HepG2 (cell line): ENCODE data around the gene TTC31. TPM values are rescaled to one million over a fixed set of nuclear protein-coding genes. Genes with fewer than 3 reads are reported as not detected.

Experiments
- AGO1 ChIP-seq: fragments of 200-400 bp; formaldehyde crosslinking; IDR thresholded peaks from 2 replicates; pipeline ENCODE4 v1.6.1; 2017; ENCODE audit warnings: mild to moderate bottlenecking, low read depth, low read length, moderate library complexity; ENCODE audit not compliant: poor library complexity, severe bottlenecking
- DRAP1 ChIP-seq: IDR thresholded peaks from 2 replicates; pipeline ENCODE4 v1.6.1; 2016; ENCODE audit warnings: missing genetic modification reagents, missing compliant biosample characterization
- FOXA1 ChIP-seq, 2 experiments: fragments of 450-650 bp in 1 of 2; sonication (generic) in 1 of 2; formaldehyde crosslinking in 1 of 2; IDR thresholded peaks; 2 replicates each; pipeline versions ENCODE4 v1.4.0 to v1.6.1; 2016 to 2020; ENCODE audit warnings: missing genetic modification reagents in 1 of 2
- HNRNPLL ChIP-seq: fragments of 200-400 bp; formaldehyde crosslinking; IDR thresholded peaks from 2 replicates; pipeline ENCODE4 v1.6.1; 2017; ENCODE audit warnings: mild to moderate bottlenecking, low read depth, low read length; ENCODE audit not compliant: poor library complexity, severe bottlenecking
- MLXIP ChIP-seq: sonication (generic); formaldehyde crosslinking; IDR thresholded peaks from 2 replicates; pipeline ENCODE4 v1.9.0; 2021; ENCODE audit warnings: missing genetic modification reagents, borderline replicate concordance
- PLRG1 ChIP-seq: fragments of 450-650 bp; conservative IDR thresholded peaks from 2 replicates; pipeline ENCODE4 v1.6.1; 2016
- PLSCR1 ChIP-seq: sonication (generic); formaldehyde crosslinking; IDR thresholded peaks from 2 replicates; pipeline ENCODE4 v1.5.0; 2020; ENCODE audit warnings: missing genetic modification reagents, mild to moderate bottlenecking, borderline replicate concordance
- POLR2G ChIP-seq: fragments of 200-400 bp; formaldehyde crosslinking; IDR thresholded peaks from 2 replicates; pipeline ENCODE4 v1.6.1; 2018; ENCODE audit warnings: mild to moderate bottlenecking, low read depth, low read length, moderate library complexity
- RFXANK ChIP-seq: IDR thresholded peaks from 2 replicates; pipeline ENCODE4 v1.6.1; 2016
- SALL1 ChIP-seq: sonication (generic); formaldehyde crosslinking; IDR thresholded peaks from 2 replicates; pipeline ENCODE4 v1.8.0; 2022; ENCODE audit warnings: mild to moderate bottlenecking, missing genetic modification reagents
- SRSF9 ChIP-seq: fragments of 200-400 bp; formaldehyde crosslinking; IDR thresholded peaks from 2 replicates; pipeline ENCODE4 v1.6.1; 2018; ENCODE audit warnings: borderline replicate concordance, mild to moderate bottlenecking, low read depth, low read length; ENCODE audit not compliant: insufficient read depth, poor library complexity, severe bottlenecking
- ZFY ChIP-seq: sonication (generic); formaldehyde crosslinking; IDR thresholded peaks from 2 replicates; pipeline ENCODE4 v1.4.0; 2020; ENCODE audit warnings: missing genetic modification reagents
- ZNF235 ChIP-seq: sonication (generic); formaldehyde crosslinking; IDR thresholded peaks from 2 replicates; pipeline ENCODE4 v1.8.1; 2023; ENCODE audit warnings: mild to moderate bottlenecking, missing genetic modification reagents, borderline replicate concordance
- ZNF44 ChIP-seq: sonication (generic); formaldehyde crosslinking; IDR thresholded peaks from 2 replicates; pipeline ENCODE4 v1.5.1; 2020; ENCODE audit warnings: mild to moderate bottlenecking, missing genetic modification reagents
- ZNF574 ChIP-seq: sonication (generic); formaldehyde crosslinking; IDR thresholded peaks from 2 replicates; pipeline ENCODE4 v1.4.0; 2020; ENCODE audit warnings: missing genetic modification reagents
- ZNF672 ChIP-seq: sonication (generic); formaldehyde crosslinking; IDR thresholded peaks from 2 replicates; pipeline ENCODE4 v1.8.1; 2022; ENCODE audit warnings: missing genetic modification reagents
- ZNF772 ChIP-seq: sonication (generic); formaldehyde crosslinking; IDR thresholded peaks from 2 replicates; pipeline ENCODE4 v1.5.0; 2020; ENCODE audit warnings: mild to moderate bottlenecking, missing genetic modification reagents
- ZNF83 ChIP-seq: sonication (generic); formaldehyde crosslinking; IDR thresholded peaks from 2 replicates; pipeline ENCODE4 v1.4.0; 2020; ENCODE audit warnings: missing genetic modification reagents, mild to moderate bottlenecking, borderline replicate concordance
- polyA plus RNA-seq, 8 experiments: library from polyadenylated mRNA; depleted of rRNA in 3 of 8; stranded (reverse) in 7 of 8; unstranded in 1 of 8; fragments of >200 nt; fragmentation: Illumina TruSeq in 4 of 8; extraction: Trizol in 4 of 8; gene quantifications; 2 replicates each; pipeline versions ENCODE4 v1.2.1 to v1.2.3, GENCODE V29; 2011 to 2016; ENCODE audit warnings: low read depth in 4 of 8, missing spikeins in 1 of 8, mixed read lengths in 1 of 8; ENCODE audit not compliant: insufficient read depth in 1 of 8
- total RNA-seq, 5 experiments: library from RNA; depleted of rRNA; stranded (reverse); fragments of >200 nt; fragmentation: Illumina TruSeq; extraction: Trizol; gene quantifications; 2 replicates each; pipeline ENCODE4 v1.2.3, GENCODE V29; 2016; ENCODE audit warnings: low read depth in 1 of 5

Gene TTC31
- total and polyA plus RNA-seq, 2 of the 13 experiments (the other 11 are each of a cell fraction or from before 2014, with no cell fraction given) = 28.3 to 39.5 TPM

- TF ChIP-seq PLRG1 (no peak), MLXIP (CRISPR knock-in tag) (no peak), HNRNPLL (peak; percentile 20), POLR2G (0 out of 2 replicates have a peak, but pooled peaks have one; percentile 19), AGO1 (peak; percentile 93), ZNF672 (CRISPR knock-in tag) (no peak), ZNF83 (CRISPR knock-in tag) (0 out of 2 replicates have a peak, but pooled peaks have one; percentile 41), SRSF9 (no peak), ZNF574 (peak; percentile 49; the same call in 1 of the 2 replicates), DRAP1 (CRISPR knock-in tag) (no peak), ZNF44 (0 out of 2 replicates have a peak, but pooled peaks have one; percentile 31), SALL1 (CRISPR knock-in tag) (no peak), ZNF235 (CRISPR knock-in tag) (0 out of 2 replicates have a peak, but pooled peaks have one; percentile 40), ZNF772 (CRISPR knock-in tag) (no peak), PLSCR1 (CRISPR knock-in tag) (no peak), FOXA1 (IDR thresholded peaks at IDR 0.05) (no peak), FOXA1 (CRISPR knock-in tag; IDR thresholded peaks at IDR 0.05) (peak; percentile 71), ZFY (CRISPR knock-in tag) (0 out of 2 replicates have a peak, but pooled peaks have one; percentile 9), RFXANK (CRISPR knock-in tag) (no peak)
Measured at GRCh38 chr2:74461187-74462053, 21.5 kb upstream of the TTC31 start (continued).
